Mesenteric fat pad (tissue), 1 donor: Measurements from ENCODE around the gene OPALIN. TPM values are rescaled to one million over a fixed set of nuclear protein-coding genes. Genes with fewer than 3 reads are reported as not detected.
"Not testable (repeated sequence)": the region's sequence is repeated elsewhere in the genome, so short reads cannot be mapped to it uniquely, and the experiment has no call there.

Experiments used
- DNase-seq: peaks from one replicate; pipeline ENCODE4 v3.0.0-alpha.2; 2020; ENCODE audit warnings: low spot score
- total RNA-seq: library from RNA; stranded (reverse); fragmentation: NEBNext Ultra II Directional; extraction: Animal tissue kit (Norgen Biotek cat#: 25700); gene quantifications from one replicate; pipeline ENCODE4 v1.2.1, GENCODE V29; 2021
- donor health status: DM: yes; HTN: yes; CAD: no.

Gene OPALIN
- total RNA-seq, 1 donor from 2014 or later = not detected

DNA sequence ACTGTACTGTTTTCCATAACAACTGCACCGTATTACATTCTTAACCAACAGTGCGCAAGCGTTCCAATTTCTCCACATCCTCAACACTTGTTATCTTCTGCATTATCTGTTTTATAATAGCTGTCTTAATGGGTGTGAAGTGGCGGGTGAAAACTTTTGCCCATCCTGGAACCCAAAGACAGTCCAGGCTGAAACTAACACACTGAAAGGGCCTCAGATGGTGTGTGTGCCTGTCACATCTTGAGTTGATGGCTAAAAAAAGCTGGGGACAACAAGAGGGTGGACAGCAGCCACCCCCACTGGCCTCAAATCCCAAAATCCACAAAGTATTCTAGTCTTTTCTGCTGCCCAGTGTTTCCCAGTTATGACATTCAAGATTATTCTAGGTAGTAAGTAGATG lies 19.4 kb downstream of the OPALIN start:
- no peak for DNase-seq

GRCh38 chr10:96338279-96338925 lies 20.4 kb downstream of the OPALIN start:
- no peak for DNase-seq

- DNase-seq = no peak
Measured at GRCh38 chr10:96337106-96337505, 21.7 kb downstream of the OPALIN start.

DNA sequence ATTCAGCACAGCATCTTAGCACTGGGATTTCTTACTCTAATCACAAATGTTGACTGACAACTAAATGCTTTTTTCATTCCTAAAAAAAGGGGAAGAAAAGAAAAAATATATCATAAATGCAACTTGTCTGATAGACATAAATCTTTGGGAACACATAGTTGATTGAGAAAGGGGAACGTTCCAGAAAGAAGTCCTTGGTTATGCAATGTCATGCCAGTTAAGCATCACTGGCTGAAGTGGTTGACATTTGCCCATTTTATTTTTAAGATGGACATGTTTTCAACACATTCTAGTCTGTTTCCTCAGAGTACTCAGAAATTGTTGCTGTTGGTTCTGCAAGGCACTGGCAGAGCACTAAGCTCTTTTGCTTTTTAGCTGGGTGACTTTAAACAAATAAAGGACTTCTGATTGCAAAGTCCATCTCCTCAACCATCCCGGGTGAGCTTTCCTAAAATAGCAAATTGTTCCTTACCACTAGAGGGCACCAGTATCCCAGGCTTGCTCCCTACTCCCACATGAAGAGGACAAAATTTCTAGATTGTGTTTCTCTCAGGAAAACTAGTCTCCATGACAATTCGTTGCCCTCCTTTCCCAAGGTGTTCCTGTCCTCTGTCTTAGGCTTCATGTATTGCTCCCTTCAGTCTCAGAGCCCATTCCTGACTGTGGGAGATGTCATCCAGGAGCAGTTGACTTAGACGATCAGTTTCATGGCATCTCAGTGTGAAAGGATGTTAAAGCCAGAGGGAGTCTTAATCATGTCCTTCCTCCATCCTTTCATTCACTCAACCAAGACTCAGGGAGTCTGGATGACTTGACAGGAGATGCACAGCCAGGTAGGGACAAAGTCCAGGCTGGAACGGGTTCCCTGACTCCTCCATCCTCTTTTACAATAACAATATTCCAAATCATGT lies 23.9 kb downstream of the OPALIN start:
- DNase-seq = no peak

- no peak for DNase-seq
Measured at GRCh38 chr10:96333101-96333500, 25.7 kb downstream of the OPALIN start.

DNA sequence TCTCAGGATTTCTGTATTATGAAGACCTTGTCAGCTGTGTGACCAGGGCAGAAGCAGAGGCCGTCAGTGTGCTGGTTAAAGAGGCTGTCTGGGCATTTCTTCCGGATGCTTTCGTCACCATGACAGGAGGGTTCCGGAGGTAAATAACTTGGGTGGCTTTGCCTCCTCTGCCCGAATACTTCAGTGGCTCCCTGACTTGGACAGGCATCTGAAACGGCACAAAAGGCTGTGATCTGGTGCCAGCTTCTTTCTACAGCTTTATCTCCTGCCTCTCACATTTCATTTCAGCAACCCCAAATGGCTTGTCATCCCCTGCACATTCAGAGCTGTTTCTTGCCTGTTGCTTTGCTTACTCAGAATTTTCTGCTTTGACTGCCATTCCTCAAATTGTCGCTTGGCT lies 31.3 kb downstream of the OPALIN start:
- no peak for DNase-seq

DNA sequence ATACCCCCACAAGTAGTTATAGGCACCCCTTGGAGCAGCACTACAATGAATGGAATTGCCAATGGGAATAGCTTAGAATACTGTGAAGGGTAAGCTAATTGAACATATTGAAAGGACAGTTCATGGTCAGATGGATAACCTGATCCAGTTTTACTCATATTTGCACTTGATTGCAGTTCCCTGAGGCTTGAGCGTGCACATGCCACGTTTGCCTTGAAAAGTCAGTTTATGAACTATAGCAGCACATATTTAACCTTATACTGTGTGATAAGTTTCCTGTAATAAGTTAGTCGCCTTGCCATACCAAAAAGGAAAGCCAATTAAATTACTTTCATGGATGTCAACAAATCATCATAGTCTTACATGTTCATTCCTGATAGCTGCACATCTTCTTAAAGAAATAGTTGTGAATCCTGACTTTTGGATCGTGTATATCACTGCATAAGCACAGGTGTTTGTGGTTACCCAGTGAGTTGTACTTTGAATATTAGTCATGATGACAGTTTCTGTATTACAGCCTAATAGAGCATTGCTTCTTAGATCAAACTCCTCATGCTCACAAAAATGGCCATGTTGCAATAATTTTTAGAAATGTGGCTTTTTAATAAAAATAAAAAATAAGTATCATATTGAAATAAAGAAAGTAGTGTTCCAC lies 33.0 kb downstream of the OPALIN start:
- no peak for DNase-seq

DNA sequence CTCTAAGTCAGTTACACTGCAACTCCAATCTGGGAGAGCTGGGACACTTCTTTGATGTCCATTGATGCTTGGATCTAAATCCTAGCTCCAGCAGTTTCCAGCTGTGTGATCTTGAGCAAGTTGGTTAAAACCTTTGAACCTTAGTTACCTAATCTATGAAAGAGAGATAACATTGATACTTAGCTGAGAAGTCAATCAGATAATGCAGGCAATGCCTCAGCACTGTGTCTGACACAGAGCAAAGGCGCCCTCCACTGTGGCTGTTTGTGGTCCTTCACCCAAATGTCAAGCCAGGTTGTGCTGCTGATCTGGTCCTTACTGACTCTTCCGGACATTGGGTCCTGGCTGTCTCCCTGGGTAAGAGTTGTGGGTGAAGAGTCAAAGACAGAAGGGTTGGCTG lies 34.4 kb downstream of the OPALIN start:
- DNase-seq = no peak

GRCh38 chr10:96322275-96322674 lies 36.5 kb downstream of the OPALIN start:
- DNase-seq = no peak

DNA sequence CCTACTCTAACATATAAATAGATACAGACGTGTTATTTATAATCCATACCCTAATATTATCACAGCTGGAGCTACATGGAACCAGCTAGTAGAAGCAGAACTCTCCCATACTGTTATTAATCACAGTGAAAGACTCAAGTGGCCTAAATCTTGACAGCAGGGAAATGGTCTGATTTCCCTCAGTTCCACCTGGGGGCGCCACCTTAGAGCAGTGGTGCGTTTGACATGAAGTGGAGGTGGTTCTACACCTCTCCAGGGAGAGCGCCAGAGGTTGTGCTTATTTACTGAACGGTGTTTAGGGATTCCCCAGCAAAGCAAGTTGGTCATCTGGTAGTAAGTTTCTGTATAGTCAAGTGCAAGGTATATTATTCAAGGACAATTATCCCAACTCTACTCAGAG lies 37.0 kb downstream of the OPALIN start:
- no peak for DNase-seq

GRCh38 chr10:96319754-96320474 lies 38.9 kb downstream of the OPALIN start:
- no peak for DNase-seq

- no peak for DNase-seq
Measured at GRCh38 chr10:96317067-96317833, 41.6 kb downstream of the OPALIN start.

GRCh38 chr10:96313344-96313743 lies 45.5 kb downstream of the OPALIN start:
- no peak for DNase-seq

GRCh38 chr10:96311180-96311715 lies 47.6 kb downstream of the OPALIN start:
- DNase-seq = no peak

- no peak for DNase-seq
Measured at GRCh38 chr10:96310321-96310669, 48.5 kb downstream of the OPALIN start.

DNA sequence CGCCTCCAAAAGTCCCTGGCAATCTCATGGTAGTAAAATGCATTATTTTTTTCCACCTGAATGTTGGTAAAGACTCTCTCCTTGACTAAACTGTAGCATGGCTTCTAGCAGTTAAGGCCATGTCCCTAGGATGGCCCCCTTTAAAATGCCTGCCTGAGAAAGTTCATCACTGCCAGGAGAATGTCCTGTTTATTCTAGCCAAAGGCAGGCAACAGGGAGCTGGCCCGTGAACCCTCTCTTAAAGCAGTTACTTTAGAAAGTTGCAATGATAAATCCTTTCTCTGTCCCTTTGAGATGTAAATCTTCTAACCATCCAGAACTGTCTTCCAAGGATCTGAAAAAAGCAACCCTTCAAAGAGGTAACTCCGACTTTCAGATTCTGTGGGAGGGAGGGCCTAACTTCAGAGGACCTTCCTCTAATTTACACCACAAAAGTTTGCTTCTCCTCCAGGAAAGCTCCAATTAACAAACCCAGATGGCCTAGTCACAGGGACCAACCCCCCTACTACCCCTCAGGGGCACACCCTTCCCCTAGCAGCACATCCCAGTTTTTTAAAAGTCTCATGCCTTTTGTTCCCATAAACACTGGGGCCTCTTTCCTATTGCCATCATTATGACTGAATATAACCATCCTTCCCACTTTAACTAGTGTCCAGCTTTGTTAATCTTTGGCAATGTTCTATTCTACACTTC lies 49.0 kb downstream of the OPALIN start:
- DNase-seq = no peak

DNA sequence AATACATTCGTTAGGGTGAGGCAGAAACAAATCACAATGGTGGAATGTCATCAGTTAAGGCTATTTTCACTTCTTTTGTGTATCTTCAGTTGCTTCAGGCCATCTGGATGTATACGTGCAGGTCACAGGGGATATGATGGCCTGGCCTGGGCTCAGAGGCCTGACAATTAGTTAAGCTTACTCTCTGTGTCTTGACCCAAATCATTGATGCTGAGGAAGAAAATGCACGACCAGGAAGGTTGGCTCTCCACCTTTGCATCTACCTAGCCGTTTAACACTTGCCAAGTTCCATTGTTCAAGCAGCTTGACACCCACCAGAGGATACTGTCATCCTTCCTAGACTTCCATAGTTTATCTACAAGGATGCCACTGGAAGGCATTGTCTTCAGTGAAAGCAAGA lies 49.9 kb downstream of the OPALIN start:
- DNase-seq = not testable (repeated sequence)

DNA sequence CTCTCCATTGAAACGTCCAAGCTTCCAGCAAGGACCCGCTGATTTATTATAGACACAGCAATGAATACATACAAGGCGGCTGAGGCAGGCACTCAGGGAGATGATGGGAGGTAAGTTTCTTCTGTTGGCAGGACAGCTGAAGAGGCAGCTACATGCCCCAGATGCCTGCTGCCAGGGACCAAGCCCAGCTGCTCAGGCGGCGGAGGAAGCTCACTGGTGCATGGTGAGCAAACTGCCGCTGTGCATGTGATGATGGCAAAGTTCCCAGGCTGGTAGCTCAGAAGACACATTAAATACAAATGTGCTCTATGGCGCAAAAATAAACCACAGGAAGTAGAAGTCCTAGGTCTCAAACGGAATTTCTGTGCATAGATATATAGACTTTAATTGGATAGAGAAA lies 52.3 kb downstream of the OPALIN start:
- no peak for DNase-seq

GRCh38 chr10:96305019-96305418 lies 53.8 kb downstream of the OPALIN start:
- no peak for DNase-seq

GRCh38 chr10:96304230-96304629 lies 54.6 kb downstream of the OPALIN start, which contains the start of gene DNTT:
TSS of gene DNTT (plus strand) at chr10:96304434. CDS start at chr10:96304498, 64 bp downstream.
- no peak for DNase-seq
